DMS79 treated with DMSO at 0.1 percent for 48 hours (cell line): Measurements from ENCODE around the gene GAL3ST3.
A peak's percentile ranks its signal among the peaks of the same experiment; 100 is the strongest.
"Not testable (repeated sequence)": the region's sequence is repeated elsewhere in the genome, so short reads cannot be mapped to it uniquely, and the experiment has no call there.

ENCODE experiments used
- DNase-seq: peaks from one replicate; lab custom pipeline; 2025; lab: John Stamatoyannopoulos, UW

The GAL3ST3 gene

DNA sequence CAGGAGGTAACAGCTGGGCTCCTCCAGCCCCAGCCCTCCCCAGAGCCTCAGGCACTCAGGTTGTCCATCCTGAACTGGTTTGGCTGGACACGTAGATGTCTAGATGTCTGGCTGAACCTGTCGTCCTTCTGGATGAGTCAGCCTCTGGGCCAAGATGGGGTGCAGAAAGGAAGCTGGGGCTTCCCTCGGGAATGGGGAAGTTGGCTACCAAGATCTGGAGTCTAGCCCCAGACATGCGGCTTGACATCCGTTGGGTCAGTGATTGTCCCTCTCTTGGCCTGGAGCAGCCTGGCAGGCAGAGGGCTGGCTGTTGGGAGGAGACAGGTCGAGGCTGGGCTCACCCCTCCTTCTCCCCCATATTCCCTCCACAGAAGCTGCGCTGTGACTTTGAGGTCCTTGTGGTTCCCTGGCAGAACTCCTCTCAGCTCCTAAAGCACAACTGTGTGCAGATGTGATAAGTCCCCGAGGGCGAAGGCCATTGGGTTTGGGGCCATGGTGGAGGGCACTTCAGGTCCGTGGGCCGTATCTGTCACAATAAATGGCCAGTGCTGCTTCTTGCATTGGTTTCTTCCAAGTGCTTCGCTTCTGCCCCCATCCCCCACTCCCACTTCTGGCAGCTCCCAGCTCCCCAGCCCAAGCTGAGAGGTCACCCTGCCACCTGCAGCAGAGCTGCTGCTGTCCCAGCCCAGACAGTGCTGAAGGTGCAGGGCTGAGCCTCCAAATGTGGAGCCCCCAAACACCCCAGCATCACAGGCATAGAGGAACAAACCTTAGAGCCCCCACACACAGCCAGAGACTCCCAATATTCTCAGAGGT is 35.8 kb downstream of the GAL3ST3 start:
- DNase-seq: no peak

DNA sequence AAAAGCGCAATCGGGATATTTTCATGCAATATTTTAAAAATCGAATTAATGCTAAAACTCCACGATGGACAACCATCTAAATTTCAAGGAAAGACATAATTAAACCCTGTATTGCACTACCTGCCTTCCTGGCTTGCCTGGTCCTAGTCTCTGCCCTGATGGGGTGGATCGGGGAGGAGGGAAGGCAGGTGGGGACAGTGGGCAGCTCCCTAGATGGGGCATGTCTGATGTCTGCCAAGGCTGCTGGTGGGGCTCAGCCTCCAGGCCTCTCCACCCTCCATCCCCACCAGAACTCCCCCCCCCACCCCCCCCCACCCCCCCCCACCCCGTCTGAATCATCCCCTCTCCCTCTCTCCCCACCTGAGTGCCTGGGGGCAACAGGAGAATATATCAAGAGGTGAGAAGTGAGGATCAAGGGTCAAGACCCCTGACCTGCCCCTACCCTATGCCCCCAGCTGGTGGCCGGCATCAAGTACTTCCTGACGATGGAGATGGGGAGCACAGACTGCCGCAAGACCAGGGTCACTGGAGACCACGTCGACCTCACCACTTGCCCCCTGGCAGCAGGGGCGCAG is 36.5 kb downstream of the GAL3ST3 start:
- no peak for DNase-seq

DNA sequence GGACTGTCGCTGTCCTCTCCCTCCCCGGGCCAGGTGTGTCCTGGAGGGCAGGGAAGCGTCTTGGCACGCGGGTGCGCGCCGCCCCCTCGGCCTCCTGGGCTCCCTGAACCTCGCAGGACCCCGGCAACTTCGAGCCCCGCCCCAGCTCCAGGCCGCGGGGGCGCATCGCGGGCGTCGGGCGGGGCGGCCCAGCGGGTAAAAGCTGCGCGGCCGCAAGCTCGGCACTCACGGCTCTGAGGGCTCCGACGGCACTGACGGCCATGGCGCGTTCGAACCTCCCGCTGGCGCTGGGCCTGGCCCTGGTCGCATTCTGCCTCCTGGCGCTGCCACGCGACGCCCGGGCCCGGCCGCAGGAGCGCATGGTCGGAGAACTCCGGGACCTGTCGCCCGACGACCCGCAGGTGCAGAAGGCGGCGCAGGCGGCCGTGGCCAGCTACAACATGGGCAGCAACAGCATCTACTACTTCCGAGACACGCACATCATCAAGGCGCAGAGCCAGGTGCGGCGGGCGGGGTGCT is 37.1 kb downstream of the GAL3ST3 start, which contains the start of gene CST6:
Gene CST6 (plus strand): TSS at position 224 of the 519 bp plus-strand sequence. CDS start 37 bp downstream, at position 261.
- peak; percentile 17 for DNase-seq

DNA sequence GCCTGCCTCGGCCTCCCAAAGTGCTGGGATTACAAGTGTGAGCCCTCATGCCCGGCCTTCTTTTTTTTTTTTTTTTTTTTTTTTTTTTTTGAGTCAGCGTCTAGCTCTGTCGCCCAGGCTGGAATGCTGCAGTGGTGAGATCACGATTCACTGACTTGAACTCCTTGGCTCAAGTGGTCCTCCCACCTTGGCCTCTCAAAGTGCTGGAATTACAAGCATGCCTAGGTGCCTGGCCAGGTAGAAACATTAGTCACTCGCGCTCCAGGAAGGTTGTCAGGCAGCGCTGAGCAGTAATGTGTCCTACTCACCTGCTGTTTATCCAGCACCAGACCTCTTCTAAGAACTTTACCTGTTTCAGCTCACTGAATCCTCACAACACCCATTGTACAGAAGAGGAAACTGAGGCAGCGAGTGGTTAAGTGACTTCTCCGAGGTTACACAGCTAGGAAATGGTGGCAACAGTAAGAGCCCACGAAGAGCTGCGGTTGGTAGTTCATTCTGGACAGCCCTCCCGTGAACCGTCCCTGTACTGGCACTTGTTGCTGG is 37.6 kb downstream of the GAL3ST3 start:
- peak; percentile 67 for DNase-seq

DNA sequence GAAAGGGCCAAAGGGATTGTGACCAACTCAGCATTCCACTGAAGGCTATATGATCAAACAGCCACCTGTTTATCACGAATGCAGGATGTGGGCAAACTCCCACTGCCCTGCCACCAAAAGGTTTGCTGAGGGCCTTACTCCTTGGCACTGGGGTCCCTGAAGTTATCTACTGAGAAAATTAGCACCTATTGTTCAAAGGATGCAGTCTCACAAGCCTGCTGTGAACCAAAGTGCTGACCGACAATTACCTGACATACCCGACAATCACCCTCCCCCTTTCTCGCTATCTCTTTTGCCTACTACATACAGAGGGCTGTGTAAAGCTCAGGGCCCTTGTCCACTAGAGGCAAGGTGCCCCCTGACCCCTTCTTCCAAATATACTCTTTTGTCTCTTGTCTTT is 38.9 kb downstream of the GAL3ST3 start:
- not testable (repeated sequence) for DNase-seq

DNA sequence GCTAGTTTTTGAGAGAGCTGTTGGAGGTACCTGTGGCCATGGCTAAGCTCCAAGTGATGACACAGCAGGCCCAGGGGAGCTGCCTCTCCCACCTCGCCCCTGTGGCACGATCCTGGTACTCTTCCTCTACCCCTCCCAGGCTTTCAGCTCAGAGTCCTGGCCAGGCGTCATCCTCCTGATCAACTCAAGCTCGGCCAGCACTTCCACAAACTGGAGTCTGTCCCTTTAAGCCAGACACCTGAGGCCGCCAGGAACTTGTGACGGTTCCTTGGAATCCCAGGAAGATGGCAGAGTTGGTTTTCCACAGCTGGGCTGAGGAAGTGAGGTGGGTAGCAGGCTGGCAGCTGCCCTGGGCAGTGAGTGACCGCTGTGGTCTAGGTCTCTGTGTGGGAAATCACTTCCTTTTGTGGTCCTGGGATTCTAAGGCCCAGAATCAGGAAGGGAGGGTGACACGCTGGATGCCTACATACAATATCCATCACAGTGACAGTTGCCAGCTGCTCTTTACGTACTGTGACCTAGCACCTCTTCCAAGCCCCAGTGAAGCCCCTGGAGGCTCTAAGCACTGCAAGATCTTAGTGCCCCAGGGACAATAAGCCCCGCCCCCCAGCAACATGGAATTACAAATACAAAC is 40.4 kb downstream of the GAL3ST3 start:
- peak; percentile 35 for DNase-seq

DNA sequence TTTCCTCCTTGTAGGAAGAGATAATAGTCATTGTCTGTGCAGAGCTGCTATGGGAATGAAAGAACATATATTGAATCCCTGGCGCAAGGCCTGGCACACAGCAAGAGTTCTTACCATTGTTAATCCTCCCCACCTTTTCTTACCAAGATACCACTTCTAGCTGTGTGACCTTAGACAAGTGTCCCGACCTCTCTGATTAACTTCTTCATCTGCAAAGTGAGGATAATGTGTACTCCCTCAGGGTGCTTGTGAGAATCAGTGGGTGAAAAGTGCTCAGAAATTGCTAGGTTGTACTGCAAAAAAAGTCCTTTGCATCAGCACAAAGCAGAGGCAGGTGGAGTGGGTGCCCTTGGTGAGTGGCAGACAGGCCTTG is 40.9 kb downstream of the GAL3ST3 start:
- DNase-seq: no peak

DNA sequence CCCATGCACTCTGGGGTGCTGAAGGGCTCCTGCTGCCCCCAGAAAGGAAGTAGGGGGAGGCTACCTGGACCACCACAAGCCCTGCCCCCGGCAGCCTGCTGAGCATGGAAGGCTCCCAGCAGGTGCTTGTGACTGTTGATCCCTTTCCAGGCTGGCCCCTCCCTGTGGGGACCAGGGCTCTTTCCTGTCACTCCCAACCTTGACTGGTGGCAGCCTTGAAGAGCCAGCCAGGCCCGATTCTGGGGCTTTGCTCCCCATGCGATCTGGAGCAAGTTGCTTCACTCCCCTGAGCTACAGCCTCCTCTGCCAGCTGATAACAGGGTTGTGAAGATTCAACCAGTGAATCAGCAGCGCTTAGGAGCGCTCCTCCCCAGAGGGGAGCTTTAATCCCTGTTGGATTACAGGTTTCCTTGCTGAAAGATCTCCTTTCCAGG is 41.7 kb downstream of the GAL3ST3 start:
- DNase-seq: no peak

DNA sequence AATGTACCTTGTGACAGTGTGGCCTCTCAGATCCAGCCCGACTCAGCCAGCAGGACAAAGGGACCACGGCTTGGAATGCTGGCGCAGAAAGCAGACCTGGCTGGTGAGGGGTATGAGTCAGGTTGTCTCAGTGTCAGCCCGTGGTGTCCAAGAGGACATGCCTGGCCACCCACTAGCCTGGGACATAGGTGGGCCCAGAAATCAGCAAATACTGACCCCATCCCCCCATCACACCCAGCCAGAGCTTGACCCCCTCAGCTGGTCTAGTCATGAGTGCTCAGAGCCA is 42.1 kb downstream of the GAL3ST3 start:
- DNase-seq: no peak

DNA sequence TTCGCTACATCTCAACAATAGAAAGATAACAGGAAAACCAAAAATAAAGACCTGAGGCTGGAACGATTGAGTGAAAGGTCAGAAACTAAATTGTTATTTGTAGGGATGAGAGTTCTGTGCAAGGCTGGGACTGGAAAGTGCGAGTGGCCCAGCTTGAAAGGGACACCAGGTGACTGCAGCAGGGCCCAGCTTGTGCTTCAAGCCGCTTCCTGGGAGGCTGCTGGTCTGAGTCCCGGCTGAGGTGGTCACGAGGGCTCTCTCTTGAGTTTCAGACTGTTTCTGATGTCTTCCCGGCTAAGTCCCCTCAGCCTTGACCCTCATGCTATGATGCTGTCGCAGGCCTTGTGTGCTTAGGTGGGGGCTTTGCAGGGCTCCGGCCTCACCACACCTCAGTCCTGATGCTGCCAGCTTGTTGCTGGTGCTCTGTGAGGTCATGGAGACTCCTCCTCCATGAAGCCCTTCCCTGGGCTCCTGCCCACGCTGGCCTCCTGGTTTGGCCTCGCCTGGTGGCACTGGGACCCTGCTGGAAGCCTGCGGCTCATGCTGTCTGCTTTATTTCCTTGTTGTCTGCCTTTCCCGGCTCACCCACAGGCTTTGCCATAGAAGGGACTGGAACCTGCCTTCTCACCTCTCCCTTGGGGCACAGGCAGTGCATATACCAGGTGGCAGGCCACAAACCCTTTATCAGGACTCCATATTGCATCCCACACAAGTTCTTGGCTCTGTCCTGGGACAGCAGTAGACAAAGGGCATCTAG is 42.6 kb downstream of the GAL3ST3 start:
- DNase-seq: no peak

DNA sequence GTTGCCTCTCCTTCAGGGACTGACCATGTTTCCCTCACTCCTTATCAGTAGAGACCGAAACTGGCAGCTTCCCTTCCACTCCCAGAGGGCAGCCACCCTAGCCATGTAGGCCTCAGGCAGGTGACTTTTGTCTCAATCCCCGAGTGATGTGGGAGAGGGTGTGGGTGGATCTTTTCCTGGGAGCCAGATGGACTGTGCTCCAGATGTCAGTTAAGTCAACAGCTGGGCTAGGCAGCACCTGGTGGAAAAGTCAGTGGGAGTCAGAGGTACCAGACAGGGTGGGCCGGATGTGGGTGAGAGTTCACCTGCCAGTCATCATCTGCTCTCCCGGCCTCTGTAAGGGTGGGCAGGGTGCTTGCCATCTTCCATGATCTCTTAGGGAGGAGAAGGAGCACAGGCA is 44.8 kb downstream of the GAL3ST3 start:
- no peak for DNase-seq

DNA sequence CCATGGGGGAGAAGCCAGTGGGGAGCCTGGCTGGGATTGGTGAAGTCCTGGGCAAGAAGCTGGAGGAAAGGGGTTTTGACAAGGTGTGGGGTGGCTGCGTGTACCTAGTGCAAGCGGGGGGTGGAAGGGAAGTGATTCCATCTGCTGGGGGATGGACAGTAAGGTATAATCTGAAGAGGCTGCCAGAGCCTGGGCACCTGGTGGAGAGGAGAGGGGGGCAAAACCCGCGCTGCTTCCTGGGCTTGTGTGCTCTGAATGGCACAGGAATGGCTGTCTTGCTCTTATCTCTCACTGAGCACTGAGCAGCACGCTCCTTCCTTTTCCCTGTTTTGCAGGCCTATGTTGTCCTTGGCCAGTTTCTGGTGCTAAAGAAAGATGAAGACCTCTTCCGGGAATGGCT is 45.7 kb downstream of the GAL3ST3 start:
- DNase-seq: no peak

DNA sequence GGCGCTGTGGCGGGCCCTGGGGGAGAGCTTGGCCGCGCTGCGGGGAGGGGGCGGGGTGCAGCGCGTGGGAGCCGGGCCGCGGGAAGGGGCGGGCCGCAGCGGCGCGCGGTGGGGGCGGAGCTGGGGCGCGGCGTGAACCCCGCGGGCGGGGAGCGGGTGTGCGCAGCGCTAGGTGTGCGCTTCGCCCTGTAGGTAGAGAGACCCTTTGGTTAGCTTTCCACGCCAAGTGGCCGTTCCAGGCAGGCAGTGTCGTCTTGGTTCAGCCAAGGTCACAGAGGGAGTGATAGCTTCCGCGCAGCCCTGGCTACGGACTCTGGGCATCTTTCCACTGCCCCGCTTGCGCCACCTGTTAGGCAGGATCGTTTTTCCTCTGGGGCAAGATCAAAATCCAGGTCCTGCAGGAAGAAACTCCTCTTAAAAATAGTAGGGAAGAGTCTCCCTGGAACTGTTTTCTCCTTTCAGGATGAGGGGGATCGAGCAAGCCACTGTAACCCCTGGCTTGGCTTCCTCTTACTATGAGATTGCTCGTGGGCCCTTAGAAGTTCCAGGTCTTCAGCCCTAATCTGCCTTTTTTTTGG is 46.2 kb downstream of the GAL3ST3 start:
- no peak for DNase-seq

DNA sequence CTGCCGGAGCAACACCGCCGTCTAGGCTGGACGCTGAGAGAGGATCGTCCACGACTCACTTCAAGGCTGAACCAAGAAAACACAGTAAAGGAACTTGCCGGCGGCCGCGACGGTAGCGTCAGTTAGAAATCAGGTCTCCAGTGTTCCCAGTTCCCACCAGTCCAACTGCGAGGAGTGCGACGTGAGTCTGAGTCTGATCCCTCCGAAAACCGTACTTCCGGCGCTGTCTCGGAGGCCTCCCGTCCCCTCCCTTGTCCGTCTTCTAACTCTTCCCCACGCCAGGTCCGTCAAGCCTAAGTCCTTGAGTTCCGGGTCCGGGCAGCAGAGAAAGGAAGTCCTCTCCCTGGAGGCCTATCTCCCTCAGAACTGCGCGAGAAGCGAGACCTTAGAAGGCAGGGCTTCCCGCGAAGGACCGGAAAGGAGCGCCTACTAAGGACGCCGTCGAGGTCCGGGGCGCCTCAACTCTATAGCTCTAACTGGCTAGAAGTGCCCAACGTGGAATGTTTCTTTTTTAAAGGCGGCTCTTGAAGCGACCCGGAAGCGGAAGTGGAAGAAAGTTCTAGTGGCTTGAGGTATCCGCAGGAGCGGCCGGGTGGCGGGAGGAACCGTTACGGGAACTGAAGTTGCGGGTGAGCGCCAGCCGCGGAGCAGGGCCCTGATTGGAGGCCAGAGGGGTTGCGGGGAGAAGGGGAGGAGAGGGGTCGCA is 46.9 kb downstream of the GAL3ST3 start, which contains the start of the genes BANF1 and EIF1AD:
Gene BANF1 (plus strand): TSS at position 562 of the 706 bp plus-strand sequence. CDS start 748 bp downstream, outside the sequence.
Gene EIF1AD (minus strand): TSS at position 216 of the 706 bp plus-strand sequence. CDS start 1,768 bp downstream, outside the sequence.
- DNase-seq: peak; percentile 99

DNA sequence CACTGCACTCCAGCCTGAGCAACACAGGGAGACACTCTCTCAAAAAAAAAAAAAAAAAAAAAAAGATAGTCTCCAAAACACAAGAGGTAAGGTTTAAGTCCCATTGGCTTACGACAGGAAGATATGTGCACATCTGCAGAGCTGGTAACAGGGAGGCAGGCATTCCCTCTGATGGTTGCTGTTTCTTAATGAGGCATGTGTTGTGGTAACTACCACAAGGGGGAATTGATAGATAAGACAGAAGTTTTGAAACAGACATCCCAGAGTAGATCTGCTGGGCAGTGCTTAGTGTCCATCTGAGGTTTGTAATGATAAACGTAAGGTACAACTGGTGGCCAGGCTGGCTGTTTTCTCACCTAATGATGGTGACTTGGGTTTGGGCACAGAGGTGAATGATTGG is 51.7 kb downstream of the GAL3ST3 start:
- DNase-seq: no peak

DNA sequence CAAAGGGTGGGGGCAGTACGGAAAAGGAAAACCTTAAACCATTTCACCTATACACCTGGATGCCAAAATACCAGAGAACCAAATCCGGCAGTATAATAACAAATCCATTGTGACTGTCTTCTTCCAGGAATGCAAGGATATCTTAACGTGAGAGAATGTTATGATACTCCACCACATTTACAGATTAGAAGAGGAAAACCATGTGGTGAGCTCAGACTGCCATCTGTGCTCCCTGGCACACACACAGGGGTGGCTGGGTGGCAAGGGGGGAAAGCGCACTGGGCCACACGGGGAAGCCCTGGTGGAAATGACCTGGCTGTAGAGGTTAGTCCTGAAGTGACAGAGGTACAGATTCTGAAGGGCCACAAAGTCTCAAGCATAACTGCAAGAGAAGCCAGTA is 56.9 kb downstream of the GAL3ST3 start:
- no peak for DNase-seq
